Adrenal gland (tissue), 5 donors: ENCODE measurements around the gene STK39.

Experiments
- POLR2A ChIP-seq, 2 donors: fragments of 450-650 bp; IDR thresholded peaks; one replicate each; pipeline ENCODE4 v1.6.1; 2017; ENCODE audit warnings: antibody characterized with exemption in 2 of 2, mild to moderate bottlenecking in 2 of 2, moderate library complexity in 1 of 2
- TF ChIP-seq, protein P1 (sequence below), 6 experiments: fragments of 450-650 bp in 4 of 6; fragments of 200-600 bp in 2 of 6; sonication (generic) in 1 of 6; IDR thresholded peaks; 1 replicate in 5 of 6; 2 replicates in 1 of 6; pipeline versions ENCODE4 v1.5.1 to v1.8.0; 2016 to 2021; ENCODE audit warnings: antibody characterized with exemption in 6 of 6, mild to moderate bottlenecking in 2 of 6, moderate library complexity in 1 of 6
- donor health status: DM: no; HTN: no; CAD: no.

DNA sequence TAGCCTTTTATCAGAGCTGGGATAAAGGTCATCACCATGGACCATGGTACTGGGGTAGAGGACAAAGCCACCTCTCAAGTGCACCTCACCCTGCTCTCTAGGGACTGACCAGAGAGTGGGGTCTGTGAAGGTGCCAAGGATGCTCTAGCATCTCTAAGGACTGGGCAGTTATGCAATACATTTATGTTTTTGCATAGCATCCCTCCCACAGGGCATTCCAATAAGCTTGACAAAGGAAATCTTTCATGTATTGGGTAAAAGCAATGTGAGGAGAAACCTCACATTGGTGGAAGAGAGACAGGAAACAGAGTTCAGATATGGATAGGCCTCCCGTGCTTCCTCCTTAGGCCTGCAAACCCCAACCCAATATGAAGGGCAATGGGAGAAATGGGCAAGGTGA, 31.6 kb downstream of the STK39 start:
- TF ChIP-seq, protein P1, sequence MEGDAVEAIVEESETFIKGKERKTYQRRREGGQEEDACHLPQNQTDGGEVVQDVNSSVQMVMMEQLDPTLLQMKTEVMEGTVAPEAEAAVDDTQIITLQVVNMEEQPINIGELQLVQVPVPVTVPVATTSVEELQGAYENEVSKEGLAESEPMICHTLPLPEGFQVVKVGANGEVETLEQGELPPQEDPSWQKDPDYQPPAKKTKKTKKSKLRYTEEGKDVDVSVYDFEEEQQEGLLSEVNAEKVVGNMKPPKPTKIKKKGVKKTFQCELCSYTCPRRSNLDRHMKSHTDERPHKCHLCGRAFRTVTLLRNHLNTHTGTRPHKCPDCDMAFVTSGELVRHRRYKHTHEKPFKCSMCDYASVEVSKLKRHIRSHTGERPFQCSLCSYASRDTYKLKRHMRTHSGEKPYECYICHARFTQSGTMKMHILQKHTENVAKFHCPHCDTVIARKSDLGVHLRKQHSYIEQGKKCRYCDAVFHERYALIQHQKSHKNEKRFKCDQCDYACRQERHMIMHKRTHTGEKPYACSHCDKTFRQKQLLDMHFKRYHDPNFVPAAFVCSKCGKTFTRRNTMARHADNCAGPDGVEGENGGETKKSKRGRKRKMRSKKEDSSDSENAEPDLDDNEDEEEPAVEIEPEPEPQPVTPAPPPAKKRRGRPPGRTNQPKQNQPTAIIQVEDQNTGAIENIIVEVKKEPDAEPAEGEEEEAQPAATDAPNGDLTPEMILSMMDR (IDR thresholded peaks at IDR 0.05): no peak
- no peak for TF ChIP-seq POLR2A (IDR thresholded peaks at IDR 0.05)
